Endothelial cell of umbilical vein (primary cell): ENCODE measurements around the gene TRIM37. TPM values are rescaled to one million over a fixed set of nuclear protein-coding genes. Genes with fewer than 3 reads are reported as not detected.
A peak's percentile ranks its signal among the peaks of the same experiment; 100 is the strongest.

Experiments used
- BruUV-seq: library from RNA; stranded (reverse); fragments of 400-500 nt; replicated peaks from 2 replicates; lab custom pipeline; 2021; lab: Mats Ljungman, UMichigan
- CTCF ChIA-PET: fragments of 300-600, 350-600 bp; sonication (Branson Sonifier 250); formaldehyde crosslinking; loops from one replicate; lab custom pipeline; 2021; ENCODE audit warnings: antibody characterized with exemption, inconsistent platforms; lab: Charles Lee
- POLR2A ChIA-PET: fragments of 300-600, 350-600 bp; sonication (Branson Sonifier 250); formaldehyde crosslinking; loops from one replicate; lab custom pipeline; 2021; ENCODE audit warnings: antibody characterized with exemption, inconsistent platforms; lab: Charles Lee
- DNase-seq: peaks from one replicate; pipeline ENCODE4 v3.0.0-alpha.2; 2011; ENCODE audit warnings: low read depth, low spot score
- FAIRE-seq: peaks from 2 replicates; lab custom pipeline; 2011; peaks lifted over from hg19 to GRCh38; lab: Jason Lieb, UNC
- H2AFZ ChIP-seq: 2 replicates; pipeline ENCODE4 v1.6.0; 2012; ENCODE audit warnings: low read depth, low read length, control low read depth, inconsistent platforms
- H3K27ac ChIP-seq: 2 replicates; pipeline ENCODE4 v1.5.1; 2011; ENCODE audit warnings: low read depth, mild to moderate bottlenecking, control low read depth, low read length, moderate library complexity; ENCODE audit not compliant: insufficient read depth
- H3K27me3 ChIP-seq, 2 experiments: 2 replicates each; pipeline versions ENCODE4 v1.6.0 to v1.6.1; 2011; ENCODE audit warnings: low read length in 2 of 2, mixed read lengths in 1 of 2; ENCODE audit not compliant: control insufficient read depth in 2 of 2, insufficient read depth in 2 of 2
- H3K36me3 ChIP-seq, 2 experiments: 2 replicates in 1 of 2; 3 replicates in 1 of 2; pipeline ENCODE4 v1.5.1; 2011; ENCODE audit warnings: low read length in 2 of 2, mild to moderate bottlenecking in 1 of 2, moderate library complexity in 1 of 2; ENCODE audit not compliant: control insufficient read depth in 2 of 2, insufficient read depth in 2 of 2; ENCODE audit errors: extremely low read depth in 1 of 2
- H3K4me1 ChIP-seq: 3 replicates; pipeline ENCODE4 v1.5.1; 2011; ENCODE audit warnings: mild to moderate bottlenecking, low read length; ENCODE audit not compliant: control insufficient read depth, insufficient read depth; ENCODE audit errors: extremely low read depth
- H3K4me2 ChIP-seq: 2 replicates; pipeline ENCODE4 v1.6.1; 2011; ENCODE audit warnings: low read length, control low read depth, mixed read lengths; ENCODE audit not compliant: insufficient read depth
- H3K4me3 ChIP-seq, 3 experiments: fragments of 200-600 bp in 1 of 3; sonication (generic), shearing (Covaris generic) in 1 of 3; replicated peaks in 1 of 3; 2 replicates each; pipeline ENCODE4 v1.5.1; 2011 to 2016; ENCODE audit warnings: control low read depth in 3 of 3, low read length in 3 of 3, mild to moderate bottlenecking in 2 of 3, inconsistent platforms in 1 of 3, low read depth in 1 of 3, moderate library complexity in 1 of 3; ENCODE audit not compliant: insufficient read depth in 1 of 3
- H3K79me2 ChIP-seq: 2 replicates; pipeline ENCODE4 v1.6.0; 2012; ENCODE audit warnings: low read length, inconsistent platforms; ENCODE audit not compliant: control insufficient read depth, insufficient read depth
- H3K9ac ChIP-seq: replicated peaks from 2 replicates; pipeline ENCODE3; 2011; ENCODE audit warnings: low read length, control low read depth; ENCODE audit not compliant: insufficient read depth; ENCODE audit errors: extremely low read depth
- H3K9me1 ChIP-seq: replicated peaks from 3 replicates; pipeline ENCODE4 v1.6.0; 2011; ENCODE audit warnings: mild to moderate bottlenecking, low read length; ENCODE audit not compliant: control insufficient read depth, insufficient read depth; ENCODE audit errors: extremely low read depth
- H3K9me3 ChIP-seq: replicated peaks from 2 replicates; pipeline ENCODE4 v1.5.1; 2012; ENCODE audit warnings: low read length, inconsistent platforms; ENCODE audit not compliant: control insufficient read depth, insufficient read depth
- H4K20me1 ChIP-seq: replicated peaks from 2 replicates; pipeline ENCODE3; 2011; ENCODE audit warnings: mild to moderate bottlenecking, low read length; ENCODE audit not compliant: control insufficient read depth, insufficient read depth; ENCODE audit errors: extremely low read depth
- EZH2 ChIP-seq: IDR thresholded peaks from 2 replicates; pipeline ENCODE4 v1.6.1; 2012; ENCODE audit warnings: borderline replicate concordance, low read depth, mild to moderate bottlenecking, moderate library complexity, low read length, inconsistent platforms; ENCODE audit not compliant: severe bottlenecking
- FOS ChIP-seq: IDR thresholded peaks from 2 replicates; pipeline ENCODE4 v1.6.1; 2011; ENCODE audit warnings: mild to moderate bottlenecking, low read length, moderate library complexity, borderline replicate concordance; ENCODE audit not compliant: insufficient read depth
- GATA2 ChIP-seq: IDR thresholded peaks from 2 replicates; pipeline ENCODE4 v1.7.0; 2011; ENCODE audit warnings: low read depth, mild to moderate bottlenecking, moderate library complexity, mixed read lengths, low read length; ENCODE audit not compliant: insufficient read length, insufficient read depth
- JUN ChIP-seq: IDR thresholded peaks from 2 replicates; pipeline ENCODE4 v1.6.1; 2011; ENCODE audit warnings: borderline replicate concordance, low read depth; ENCODE audit not compliant: insufficient read length, insufficient read depth
- MYC ChIP-seq: IDR thresholded peaks from one replicate; pipeline ENCODE4 v1.6.1; 2011; ENCODE audit warnings: mild to moderate bottlenecking, low read depth, low read length
- POLR2A ChIP-seq: IDR thresholded peaks from 2 replicates; pipeline ENCODE4 v1.6.1; 2012; ENCODE audit warnings: low read depth, mild to moderate bottlenecking, control low read depth, low read length
- POLR2AphosphoS5 ChIP-seq: IDR thresholded peaks from 2 replicates; pipeline ENCODE4 v1.6.1; 2012; ENCODE audit warnings: low read depth, mild to moderate bottlenecking, control low read depth, low read length, moderate library complexity; ENCODE audit not compliant: insufficient read depth
- dilution Hi-C: fragments of 300-500 bp; cut with MboI; formaldehyde crosslinking; loops from one replicate; pipeline ENCODE4 v1.15.0; 2019; ENCODE audit warnings: low sequenced_read_pairs; ENCODE audit not compliant: extremely low pct_ligation_motif_present
- intact Hi-C: fragments of 100-400 bp; cut with micrococcal nuclease; formaldehyde crosslinking; loops from one replicate; pipeline ENCODE4 v1.10.0; 2022
- polyA plus RNA-seq, 4 experiments: library from polyadenylated mRNA; depleted of rRNA in 3 of 4; stranded (reverse) in 3 of 4; unstranded in 1 of 4; fragments of >200 nt; gene quantifications; 2 replicates each; pipeline versions ENCODE4 v1.2.1 to v1.2.3, GENCODE V29; 2011 to 2012; ENCODE audit warnings: missing spikeins in 1 of 4
- total RNA-seq: library from RNA; stranded (reverse); gene quantifications from 2 replicates; pipeline ENCODE4 v1.2.3, GENCODE V29; 2021
- TF ChIP-seq, protein P1 (sequence below): IDR thresholded peaks from 2 replicates; pipeline ENCODE4 v1.6.1; 2011; ENCODE audit not compliant: insufficient read depth, insufficient read length
- TF ChIP-seq, protein P2 (sequence below), 2 donors: IDR thresholded peaks; 1 replicate in 1 of 2; 2 replicates in 1 of 2; pipeline ENCODE4 v1.5.1; 2011; ENCODE audit warnings: low read length in 2 of 2, mild to moderate bottlenecking in 2 of 2, moderate library complexity in 2 of 2, control low read depth in 1 of 2, inconsistent platforms in 1 of 2, low read depth in 1 of 2; ENCODE audit not compliant: insufficient read depth in 1 of 2; ENCODE audit errors: extremely low read depth in 1 of 2

TRIM37 gene
- total and polyA plus RNA-seq, 2 donors (not counting 3 experiments of a cell fraction or from before 2014, with no cell fraction given): 18.8 to 41.9 TPM

DNA sequence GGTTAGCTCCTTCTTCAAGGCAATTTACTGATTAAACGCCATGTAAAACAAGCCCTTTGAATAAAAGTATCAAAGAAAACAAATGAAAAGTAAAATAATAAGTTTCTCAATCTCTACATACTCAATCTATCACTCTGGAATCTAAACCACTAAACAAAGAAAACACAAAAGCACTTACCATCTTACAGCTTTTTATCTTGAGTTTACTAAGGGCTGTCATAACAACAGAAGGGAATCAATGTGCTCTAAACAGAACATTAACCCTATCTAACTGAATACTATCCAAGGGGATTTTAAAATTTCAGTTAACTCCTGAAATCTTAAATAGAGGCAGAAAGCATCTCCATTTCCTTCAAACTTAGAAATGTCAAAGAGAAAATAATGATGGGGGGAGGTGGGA lies 44.9 kb upstream of the TRIM37 start:
- dilution Hi-C loops: no loop called here
- Histone ChIP-seq H3K4me3 (peak overlapping the region in 1 of 3 experiments; percentile 7), H3K79me2 (peaks cover 89% of the 10 kb centered on the region), H3K9me1 (no peaks in the 10 kb centered on the region), H3K9me3 (no peaks in the 10 kb centered on the region), H3K4me1 (peaks cover 31% of the 10 kb centered on the region), H4K20me1 (no peaks in the 10 kb centered on the region), H3K27ac (no peak overlapping the region), H3K4me2 (peak overlapping the region; percentile 89), H3K27me3 (no peaks in the 10 kb centered on the region), H3K36me3 (no peaks in the 10 kb centered on the region), H2AFZ (no peak overlapping the region), H3K9ac (no peak overlapping the region)
- no TSS peak for BruUV-seq
- no peak for TF ChIP-seq EZH2
- no peak for TF ChIP-seq JUN
- no peak for TF ChIP-seq POLR2AphosphoS5
- no peak for TF ChIP-seq POLR2A
- TF ChIP-seq FOS: no peak
- TF ChIP-seq, protein P1, sequence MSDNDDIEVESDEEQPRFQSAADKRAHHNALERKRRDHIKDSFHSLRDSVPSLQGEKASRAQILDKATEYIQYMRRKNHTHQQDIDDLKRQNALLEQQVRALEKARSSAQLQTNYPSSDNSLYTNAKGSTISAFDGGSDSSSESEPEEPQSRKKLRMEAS: no peak
- no peak for TF ChIP-seq MYC
- TF ChIP-seq, protein P2, sequence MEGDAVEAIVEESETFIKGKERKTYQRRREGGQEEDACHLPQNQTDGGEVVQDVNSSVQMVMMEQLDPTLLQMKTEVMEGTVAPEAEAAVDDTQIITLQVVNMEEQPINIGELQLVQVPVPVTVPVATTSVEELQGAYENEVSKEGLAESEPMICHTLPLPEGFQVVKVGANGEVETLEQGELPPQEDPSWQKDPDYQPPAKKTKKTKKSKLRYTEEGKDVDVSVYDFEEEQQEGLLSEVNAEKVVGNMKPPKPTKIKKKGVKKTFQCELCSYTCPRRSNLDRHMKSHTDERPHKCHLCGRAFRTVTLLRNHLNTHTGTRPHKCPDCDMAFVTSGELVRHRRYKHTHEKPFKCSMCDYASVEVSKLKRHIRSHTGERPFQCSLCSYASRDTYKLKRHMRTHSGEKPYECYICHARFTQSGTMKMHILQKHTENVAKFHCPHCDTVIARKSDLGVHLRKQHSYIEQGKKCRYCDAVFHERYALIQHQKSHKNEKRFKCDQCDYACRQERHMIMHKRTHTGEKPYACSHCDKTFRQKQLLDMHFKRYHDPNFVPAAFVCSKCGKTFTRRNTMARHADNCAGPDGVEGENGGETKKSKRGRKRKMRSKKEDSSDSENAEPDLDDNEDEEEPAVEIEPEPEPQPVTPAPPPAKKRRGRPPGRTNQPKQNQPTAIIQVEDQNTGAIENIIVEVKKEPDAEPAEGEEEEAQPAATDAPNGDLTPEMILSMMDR (IDR thresholded peaks at IDR 0.05; ENCODE audit: extremely low read depth in 1 of 2, insufficient read depth in 1 of 2, low read depth in 1 of 2, low read length in 2 of 2): no peak
- TF ChIP-seq GATA2: no peak
- ChIA-PET CTCF (interaction anchor here (0.8 to 1.2 kb wide), 4 partner anchors 12 to 441 kb away, joined by 3 to 4 read pairs (median 3); no protein-coding TSS in a partner anchor), POLR2A (no interaction called here)
- DNase-seq (no peak), FAIRE-seq (no peak)
- intact Hi-C loops: loop anchor here (5.0 to 10.0 kb wide), 2 partner anchors 59 to 463 kb away; partner anchors contain the start of gene CLTC
